Keratinocyte (primary cell): ENCODE data around the gene RPH3AL. TPM values are rescaled to one million over a fixed set of nuclear protein-coding genes. Genes with fewer than 3 reads are reported as not detected.

Source experiments
- DNase-seq: peaks from one replicate; pipeline ENCODE4 v3.0.0-alpha.2; 2011; ENCODE audit warnings: low read depth, missing footprints, low spot score
- FAIRE-seq: peaks from 2 replicates; lab custom pipeline; 2011; peaks lifted over from hg19 to GRCh38; lab: Jason Lieb, UNC
- H2AFZ ChIP-seq: 2 replicates; pipeline ENCODE4 v1.6.0; 2012; ENCODE audit warnings: low read length, control low read depth, inconsistent platforms; ENCODE audit not compliant: control insufficient read depth
- H3K27ac ChIP-seq: 2 replicates; pipeline ENCODE4 v1.5.1; 2011; ENCODE audit warnings: low read length; ENCODE audit not compliant: control insufficient read depth, insufficient read depth
- H3K27me3 ChIP-seq: 3 replicates; pipeline ENCODE4 v1.6.0; 2011; ENCODE audit warnings: low read length; ENCODE audit not compliant: control insufficient read depth, insufficient read depth; ENCODE audit errors: extremely low read depth
- H3K36me3 ChIP-seq, 2 experiments: 2 replicates in 1 of 2; 3 replicates in 1 of 2; pipeline ENCODE4 v1.5.1; 2011; ENCODE audit warnings: low read length in 2 of 2, mild to moderate bottlenecking in 1 of 2; ENCODE audit not compliant: control insufficient read depth in 2 of 2, insufficient read depth in 2 of 2; ENCODE audit errors: extremely low read depth in 1 of 2
- H3K4me1 ChIP-seq: 3 replicates; pipeline ENCODE4 v1.5.1; 2011; ENCODE audit warnings: low read length; ENCODE audit not compliant: control insufficient read depth, insufficient read depth; ENCODE audit errors: extremely low read depth
- H3K4me2 ChIP-seq: 3 replicates; pipeline ENCODE4 v1.6.0; 2011; ENCODE audit warnings: low read depth, low read length; ENCODE audit not compliant: control insufficient read depth, insufficient read depth; ENCODE audit errors: extremely low read depth
- H3K4me3 ChIP-seq, 3 experiments: fragments of 200-600 bp in 1 of 3; sonication (generic) in 1 of 3; 2 replicates in 2 of 3; 3 replicates in 1 of 3; pipeline ENCODE4 v1.5.1; 2011 to 2016; ENCODE audit warnings: low read length in 3 of 3, mild to moderate bottlenecking in 3 of 3, control low read depth in 2 of 3, inconsistent platforms in 1 of 3, low read depth in 1 of 3, mixed read lengths in 1 of 3, mixed run types in 1 of 3, moderate library complexity in 1 of 3; ENCODE audit not compliant: control insufficient read depth in 2 of 3, insufficient read depth in 2 of 3; ENCODE audit errors: extremely low read depth in 1 of 3
- H3K79me2 ChIP-seq: 2 replicates; pipeline ENCODE4 v1.6.0; 2012; ENCODE audit warnings: low read length; ENCODE audit not compliant: control insufficient read depth, insufficient read depth
- H3K9ac ChIP-seq: 3 replicates; pipeline ENCODE4 v1.6.0; 2011; ENCODE audit warnings: low read length; ENCODE audit not compliant: control insufficient read depth, insufficient read depth; ENCODE audit errors: extremely low read depth
- H3K9me1 ChIP-seq: 3 replicates; pipeline ENCODE4 v1.6.0; 2011; ENCODE audit warnings: low read length; ENCODE audit not compliant: control insufficient read depth, insufficient read depth; ENCODE audit errors: extremely low read depth
- H3K9me3 ChIP-seq: 2 replicates; pipeline ENCODE4 v1.5.1; 2012; ENCODE audit warnings: low read depth, low read length; ENCODE audit not compliant: control insufficient read depth
- H4K20me1 ChIP-seq: 3 replicates; pipeline ENCODE4 v1.6.0; 2011; ENCODE audit warnings: low read length; ENCODE audit not compliant: control insufficient read depth, insufficient read depth; ENCODE audit errors: extremely low read depth
- EZH2 ChIP-seq: IDR thresholded peaks from one replicate; pipeline ENCODE4 v1.6.1; 2012; ENCODE audit warnings: inconsistent platforms, mild to moderate bottlenecking, low read length, moderate library complexity
- dilution Hi-C: fragments of 300-500 bp; cut with MboI; formaldehyde crosslinking; loops from one replicate; pipeline ENCODE4 v1.7.0; 2020; ENCODE audit warnings: low sequenced_read_pairs; ENCODE audit not compliant: extremely low pct_ligation_motif_present
- polyA plus RNA-seq, 5 experiments: library from polyadenylated mRNA; depleted of rRNA in 3 of 5; stranded (reverse) in 3 of 5; stranded (forward) in 1 of 5; unstranded in 1 of 5; fragments of >200 nt; gene quantifications; 1 replicate in 1 of 5; 2 replicates in 3 of 5; 3 replicates in 1 of 5; pipeline versions ENCODE4 v1.2.1 to v1.2.3, GENCODE V29; 2011 to 2012; ENCODE audit warnings: missing spikeins in 2 of 5, low read depth in 1 of 5, low replicate concordance in 1 of 5
- TF ChIP-seq, protein P1 (sequence below), 3 experiments: IDR thresholded peaks in 1 of 3; conservative IDR thresholded peaks in 1 of 3; optimal IDR thresholded peaks in 1 of 3; 2 replicates in 2 of 3; 3 replicates in 1 of 3; pipeline versions ENCODE3 to v1.5.1; 2011; ENCODE audit warnings: low read length in 3 of 3, mild to moderate bottlenecking in 3 of 3, moderate library complexity in 2 of 3, control low read depth in 1 of 3, inconsistent platforms in 1 of 3; ENCODE audit not compliant: insufficient read depth in 2 of 3; ENCODE audit errors: extremely low read depth in 1 of 3

The RPH3AL gene
- polyA plus RNA-seq, 1 donor (not counting 4 experiments of a cell fraction or from before 2014, with no cell fraction given), result 0.31 TPM

DNA sequence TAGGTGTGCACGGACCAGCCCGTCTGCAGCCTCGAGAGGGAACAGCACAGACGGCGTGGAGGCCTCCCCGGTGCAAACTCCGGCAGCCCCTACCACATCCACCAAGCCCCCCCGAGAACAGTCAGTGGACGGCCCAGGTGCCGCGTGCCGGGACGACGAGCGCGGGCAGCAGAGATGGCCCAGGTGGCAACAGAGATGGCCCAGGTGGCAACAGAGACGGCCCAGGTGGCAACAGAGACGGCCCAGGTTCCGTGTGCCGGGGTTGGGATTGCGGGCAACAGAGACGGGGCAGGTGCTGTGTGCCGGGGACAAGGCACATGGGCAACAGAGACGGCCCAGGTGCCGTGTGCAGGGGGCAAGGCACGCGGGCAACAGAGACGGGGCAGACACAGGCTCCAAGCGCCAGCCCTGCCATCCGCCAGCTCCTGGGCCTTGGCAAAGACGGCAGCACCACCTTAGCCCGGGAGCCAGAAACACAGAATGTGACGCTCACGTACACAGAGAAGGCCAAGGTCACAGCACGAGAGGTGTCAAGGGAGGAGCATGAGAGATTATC lies 31.1 kb downstream of the RPH3AL start:
- DNase-seq, result no peak
- no peak overlapping the region for H3K27ac ChIP-seq

DNA sequence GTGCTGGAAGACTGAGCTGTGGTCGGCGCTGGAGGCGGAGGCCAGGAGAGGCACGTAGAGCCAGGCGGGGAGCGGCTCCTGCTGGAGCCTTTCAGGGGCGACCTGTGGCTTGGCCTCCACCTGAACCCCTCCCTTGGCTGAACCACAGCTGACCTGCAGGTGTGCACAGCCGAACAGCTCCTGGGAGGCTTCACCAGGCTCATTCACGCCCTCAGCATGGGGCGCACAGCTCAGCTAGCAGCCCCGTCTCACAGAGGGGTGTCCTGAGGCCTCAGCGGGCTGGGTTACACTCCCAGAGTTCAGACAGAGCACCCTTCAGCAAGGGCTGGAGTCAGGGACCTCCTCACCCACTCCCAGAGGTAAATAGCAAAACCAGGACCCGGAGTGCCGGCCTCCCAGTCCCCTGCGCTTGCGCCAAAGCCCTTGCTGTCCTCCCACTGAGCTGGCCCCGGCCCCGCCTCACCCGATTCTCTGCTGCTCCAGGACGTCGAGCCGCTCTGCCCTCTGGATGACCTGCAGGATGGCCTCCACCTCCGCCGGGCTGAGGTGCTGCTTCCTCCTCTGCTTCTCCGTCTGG lies 31.7 kb downstream of the RPH3AL start:
- FAIRE-seq (no peak), DNase-seq (no peak)
- no peaks in the 10 kb centered on the region for H3K79me2 ChIP-seq
- no peak overlapping the region for H3K4me2 ChIP-seq
- H3K9ac ChIP-seq, result no peak overlapping the region
- dilution Hi-C loops, result no loop called here
- no peak for TF ChIP-seq EZH2
- TF ChIP-seq, protein P1, sequence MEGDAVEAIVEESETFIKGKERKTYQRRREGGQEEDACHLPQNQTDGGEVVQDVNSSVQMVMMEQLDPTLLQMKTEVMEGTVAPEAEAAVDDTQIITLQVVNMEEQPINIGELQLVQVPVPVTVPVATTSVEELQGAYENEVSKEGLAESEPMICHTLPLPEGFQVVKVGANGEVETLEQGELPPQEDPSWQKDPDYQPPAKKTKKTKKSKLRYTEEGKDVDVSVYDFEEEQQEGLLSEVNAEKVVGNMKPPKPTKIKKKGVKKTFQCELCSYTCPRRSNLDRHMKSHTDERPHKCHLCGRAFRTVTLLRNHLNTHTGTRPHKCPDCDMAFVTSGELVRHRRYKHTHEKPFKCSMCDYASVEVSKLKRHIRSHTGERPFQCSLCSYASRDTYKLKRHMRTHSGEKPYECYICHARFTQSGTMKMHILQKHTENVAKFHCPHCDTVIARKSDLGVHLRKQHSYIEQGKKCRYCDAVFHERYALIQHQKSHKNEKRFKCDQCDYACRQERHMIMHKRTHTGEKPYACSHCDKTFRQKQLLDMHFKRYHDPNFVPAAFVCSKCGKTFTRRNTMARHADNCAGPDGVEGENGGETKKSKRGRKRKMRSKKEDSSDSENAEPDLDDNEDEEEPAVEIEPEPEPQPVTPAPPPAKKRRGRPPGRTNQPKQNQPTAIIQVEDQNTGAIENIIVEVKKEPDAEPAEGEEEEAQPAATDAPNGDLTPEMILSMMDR (optimal IDR thresholded peaks at IDR 0.05 in 1 of 3, IDR thresholded peaks at IDR 0.05 in 1 of 3, conservative IDR thresholded peaks at IDR 0.05 in 1 of 3; ENCODE audit: extremely low read depth in 1 of 3, insufficient read depth in 2 of 3, low read length in 3 of 3), result no peak
- no peaks in the 10 kb centered on the region for H3K36me3 ChIP-seq
- no peak overlapping the region for H3K27ac ChIP-seq
- no peak overlapping the region for H2AFZ ChIP-seq
- no peaks in the 10 kb centered on the region for H4K20me1 ChIP-seq
- no peaks in the 10 kb centered on the region for H3K27me3 ChIP-seq
- no peaks in the 10 kb centered on the region for H3K4me1 ChIP-seq
- H3K9me1 ChIP-seq, result no peaks in the 10 kb centered on the region
- H3K4me3 ChIP-seq, result no peak overlapping the region
- no peaks in the 10 kb centered on the region for H3K9me3 ChIP-seq

More for the DNA sequence above, 31.1 kb downstream of the RPH3AL start:
- H3K4me3 ChIP-seq, result no peak overlapping the region
- no peaks in the 10 kb centered on the region for H4K20me1 ChIP-seq
- no peaks in the 10 kb centered on the region for H3K9me3 ChIP-seq
- H3K9ac ChIP-seq, result no peak overlapping the region
- dilution Hi-C loops, result no loop called here
- H3K79me2 ChIP-seq, result no peaks in the 10 kb centered on the region
- H3K36me3 ChIP-seq, result no peaks in the 10 kb centered on the region
- no peak overlapping the region for H3K4me2 ChIP-seq
- no peaks in the 10 kb centered on the region for H3K9me1 ChIP-seq
- H3K27me3 ChIP-seq, result peaks cover 4% of the 10 kb centered on the region
- no peak overlapping the region for H2AFZ ChIP-seq
- no peak for FAIRE-seq
- no peak for TF ChIP-seq EZH2
- TF ChIP-seq, protein P1 (optimal IDR thresholded peaks at IDR 0.05 in 1 of 3, IDR thresholded peaks at IDR 0.05 in 1 of 3, conservative IDR thresholded peaks at IDR 0.05 in 1 of 3; ENCODE audit: extremely low read depth in 1 of 3, insufficient read depth in 2 of 3, low read length in 3 of 3), result no peak
- H3K4me1 ChIP-seq, result no peaks in the 10 kb centered on the region
